Transverse colon (tissue), 4 donors: ENCODE measurements around the gene IDS.

Source experiments
- EP300 ChIP-seq: sonication (generic); formaldehyde crosslinking; IDR thresholded peaks from one replicate; pipeline ENCODE4 v1.6.1; 2017; ENCODE audit warnings: antibody characterized with exemption, low read depth
- POLR2A ChIP-seq: fragments of 450-650 bp; IDR thresholded peaks from one replicate; pipeline ENCODE4 v1.6.1; 2016; ENCODE audit warnings: antibody characterized with exemption, mild to moderate bottlenecking, moderate library complexity
- POLR2AphosphoS5 ChIP-seq, 3 donors: sonication (generic); formaldehyde crosslinking; IDR thresholded peaks; one replicate each; pipeline ENCODE4 v1.6.1; 2016; ENCODE audit warnings: antibody characterized with exemption in 3 of 3
- TF ChIP-seq, protein P1 (sequence below), 5 experiments: fragments of 200-600 bp in 3 of 5; fragments of 450-650 bp in 2 of 5; sonication (generic) in 3 of 5; IDR thresholded peaks; 1 replicate in 2 of 5; 2 replicates in 3 of 5; pipeline ENCODE4 v1.5.1; 2016 to 2017; ENCODE audit warnings: antibody characterized with exemption in 5 of 5, inconsistent platforms in 3 of 5, mild to moderate bottlenecking in 2 of 5, moderate library complexity in 1 of 5

DNA sequence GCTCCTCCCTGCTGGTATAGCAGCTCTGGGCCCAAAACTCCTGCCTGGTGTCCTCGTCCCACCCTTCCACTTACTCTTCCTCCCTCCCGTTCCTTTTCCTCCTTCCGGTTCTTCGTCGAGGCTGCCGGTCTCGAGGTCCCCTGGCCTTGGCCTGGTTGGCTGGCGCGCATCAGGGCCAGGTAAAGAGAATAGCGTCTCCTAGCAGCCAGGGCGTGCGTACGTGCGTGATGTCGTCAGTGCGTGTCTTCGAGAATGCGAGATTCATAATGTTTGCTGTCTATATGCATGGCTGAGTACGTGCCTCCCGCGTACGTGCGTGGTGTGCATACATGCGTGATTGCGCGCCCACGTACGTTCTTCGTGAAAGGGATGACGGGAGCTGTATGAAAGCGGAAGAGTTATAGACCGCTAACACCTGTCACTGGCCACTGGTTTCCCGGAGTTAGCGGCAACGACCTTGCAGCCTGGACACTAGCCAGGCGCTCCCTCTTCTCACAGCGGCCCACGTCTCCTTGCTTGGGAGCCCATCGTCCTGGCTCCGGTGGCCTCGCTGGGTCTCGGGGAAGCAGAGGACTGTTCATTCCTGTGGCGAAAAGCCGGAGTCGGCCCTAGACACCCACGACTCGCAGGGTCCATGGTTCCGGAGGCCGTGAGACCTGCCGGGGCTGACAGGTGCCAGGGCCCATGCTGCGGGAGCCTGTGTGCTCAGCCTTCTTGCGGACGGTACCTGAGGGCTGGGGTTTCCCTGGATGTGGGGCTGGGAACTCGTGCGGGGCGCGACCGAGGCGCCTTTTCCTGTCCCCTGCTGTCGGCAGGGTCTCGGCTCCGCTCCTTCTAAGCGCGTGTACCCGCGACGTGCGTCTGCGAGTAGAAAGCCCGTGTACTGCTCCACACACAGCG lies 35.8 kb upstream of the IDS start, which contains the start of gene EOLA1:
- TF ChIP-seq, protein P1, sequence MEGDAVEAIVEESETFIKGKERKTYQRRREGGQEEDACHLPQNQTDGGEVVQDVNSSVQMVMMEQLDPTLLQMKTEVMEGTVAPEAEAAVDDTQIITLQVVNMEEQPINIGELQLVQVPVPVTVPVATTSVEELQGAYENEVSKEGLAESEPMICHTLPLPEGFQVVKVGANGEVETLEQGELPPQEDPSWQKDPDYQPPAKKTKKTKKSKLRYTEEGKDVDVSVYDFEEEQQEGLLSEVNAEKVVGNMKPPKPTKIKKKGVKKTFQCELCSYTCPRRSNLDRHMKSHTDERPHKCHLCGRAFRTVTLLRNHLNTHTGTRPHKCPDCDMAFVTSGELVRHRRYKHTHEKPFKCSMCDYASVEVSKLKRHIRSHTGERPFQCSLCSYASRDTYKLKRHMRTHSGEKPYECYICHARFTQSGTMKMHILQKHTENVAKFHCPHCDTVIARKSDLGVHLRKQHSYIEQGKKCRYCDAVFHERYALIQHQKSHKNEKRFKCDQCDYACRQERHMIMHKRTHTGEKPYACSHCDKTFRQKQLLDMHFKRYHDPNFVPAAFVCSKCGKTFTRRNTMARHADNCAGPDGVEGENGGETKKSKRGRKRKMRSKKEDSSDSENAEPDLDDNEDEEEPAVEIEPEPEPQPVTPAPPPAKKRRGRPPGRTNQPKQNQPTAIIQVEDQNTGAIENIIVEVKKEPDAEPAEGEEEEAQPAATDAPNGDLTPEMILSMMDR (IDR thresholded peaks at IDR 0.05): no peak
- peak; percentile 70 to 87 (median 87) for TF ChIP-seq POLR2AphosphoS5 (IDR thresholded peaks at IDR 0.05)
- peak; percentile 85 for TF ChIP-seq POLR2A
- TF ChIP-seq EP300: peak; percentile 91
